Urothelium cell line (cell line): ENCODE data around the gene IFIT3.

Source experiments
- DNase-seq: peaks from one replicate; pipeline ENCODE4 v3.0.0; 2011; ENCODE audit warnings: low spot score, mixed read lengths
- FAIRE-seq: peaks from 2 replicates; lab custom pipeline; 2011; peaks lifted over from hg19 to GRCh38; lab: Jason Lieb, UNC

IFIT3 gene

GRCh38 chr10:89352802-89353201 is 25.0 kb downstream of the IFIT3 start:
- DNase-seq (no peak), FAIRE-seq (no peak)

GRCh38 chr10:89355394-89355931 is 27.7 kb downstream of the IFIT3 start:
- no peak for DNase-seq
- FAIRE-seq: no peak

DNA sequence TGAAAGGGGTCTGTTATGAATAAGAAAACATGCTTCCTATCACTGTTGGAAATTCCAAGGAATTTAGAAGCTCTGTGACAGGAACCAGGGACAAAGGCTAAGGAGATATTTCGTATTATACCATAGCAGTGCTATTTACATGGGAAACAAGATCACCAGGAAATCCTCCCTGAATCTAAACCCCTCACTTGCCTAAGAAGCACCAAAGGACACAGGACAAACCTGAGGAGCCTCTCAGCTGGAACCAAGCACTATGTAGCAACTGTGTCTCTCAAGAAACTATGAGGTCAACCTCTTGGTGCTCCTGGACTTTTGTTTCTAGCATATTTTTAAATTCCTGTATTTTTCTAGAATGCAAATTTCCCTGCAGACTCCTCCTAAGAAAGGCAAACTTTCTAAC is 29.3 kb downstream of the IFIT3 start:
- DNase-seq: no peak
- FAIRE-seq: no peak

- no peak for DNase-seq
- FAIRE-seq: no peak
Observed at GRCh38 chr10:89357975-89358374, 30.2 kb downstream of the IFIT3 start.

- DNase-seq: no peak
- FAIRE-seq: no peak
Observed at GRCh38 chr10:89360157-89360556, 32.4 kb downstream of the IFIT3 start.

DNA sequence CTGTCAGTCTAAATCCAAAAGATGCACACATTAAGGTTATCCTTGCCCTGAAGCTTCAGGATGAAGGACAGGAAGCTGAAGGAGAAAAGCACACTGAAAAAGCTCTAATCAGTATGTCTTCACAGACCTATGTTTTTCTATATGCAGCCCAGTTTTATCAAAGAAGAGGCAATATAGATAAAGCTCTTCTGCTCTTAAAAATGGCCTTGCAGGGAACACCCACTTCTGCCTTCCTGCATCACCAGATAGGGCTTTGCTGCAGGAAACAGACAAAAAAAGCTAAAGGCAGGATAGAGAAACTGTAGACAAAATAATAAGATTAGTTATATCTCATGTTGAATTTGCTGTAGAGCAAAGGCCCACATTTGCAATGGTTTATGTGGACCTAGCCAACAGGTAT is 35.1 kb downstream of the IFIT3 start:
- DNase-seq (no peak), FAIRE-seq (no peak)

- FAIRE-seq: no peak
- DNase-seq: no peak
Observed at GRCh38 chr10:89363729-89364442, 36.1 kb downstream of the IFIT3 start.

DNA sequence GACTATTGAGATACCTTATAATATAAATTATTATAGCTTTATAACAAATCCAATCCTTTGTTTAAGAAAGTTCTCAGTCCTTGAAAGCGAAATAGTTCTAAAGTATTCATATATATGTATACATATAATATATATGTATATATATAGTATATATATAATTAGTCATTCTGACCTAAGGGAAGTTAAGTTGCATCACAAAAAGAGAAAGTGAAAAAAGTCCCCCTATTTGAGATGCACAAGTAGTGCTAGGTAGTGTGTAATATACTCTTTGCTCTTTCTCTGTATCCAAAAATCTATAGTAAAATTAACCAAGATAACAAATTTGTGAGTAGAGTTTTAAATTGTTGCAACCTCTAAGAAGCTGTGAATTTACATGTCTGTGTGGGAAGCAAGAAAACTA is 36.7 kb downstream of the IFIT3 start:
- FAIRE-seq (no peak), DNase-seq (no peak)

DNA sequence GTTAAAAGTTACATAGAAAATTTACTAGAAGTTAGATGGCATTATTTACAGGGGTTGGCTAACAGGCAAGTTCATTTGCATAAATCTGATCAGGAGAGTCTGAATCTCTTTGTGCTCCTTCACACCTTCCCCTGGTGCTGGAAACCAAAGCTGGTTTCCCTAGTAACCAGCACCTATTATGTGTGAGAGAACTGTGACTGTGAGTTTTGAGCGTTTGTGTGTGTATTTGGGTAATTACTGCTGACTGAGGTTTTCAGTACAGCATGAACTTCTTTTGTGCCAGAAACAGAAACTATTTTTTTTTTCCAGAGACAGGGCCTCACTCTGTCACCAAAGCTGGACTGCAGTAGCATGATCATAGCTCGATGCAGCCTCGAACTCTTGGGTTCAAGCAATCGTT is 39.7 kb downstream of the IFIT3 start:
- no peak for DNase-seq
- no peak for FAIRE-seq

DNA sequence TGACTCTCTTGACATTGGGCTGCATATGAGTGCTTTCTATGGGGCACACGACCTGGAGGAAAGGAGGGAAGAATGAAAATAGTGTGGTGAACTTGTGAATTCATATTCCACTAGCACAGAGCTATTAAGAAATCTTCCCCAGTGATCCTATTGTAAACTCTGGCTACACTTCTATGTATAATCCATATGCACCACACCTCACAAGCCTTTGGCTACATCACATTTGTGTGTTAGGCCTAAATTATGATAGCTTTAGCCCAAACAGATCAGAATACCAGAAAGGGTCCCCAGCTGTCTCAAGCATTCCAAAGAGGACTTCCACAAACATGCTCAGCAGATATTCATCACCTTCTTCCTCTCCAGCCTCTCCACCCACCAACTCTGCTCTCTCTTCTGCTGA is 40.3 kb downstream of the IFIT3 start:
- no peak for DNase-seq
- FAIRE-seq: no peak

- FAIRE-seq (no peak), DNase-seq (no peak)
Observed at GRCh38 chr10:89369156-89370105, 41.6 kb downstream of the IFIT3 start.

DNA sequence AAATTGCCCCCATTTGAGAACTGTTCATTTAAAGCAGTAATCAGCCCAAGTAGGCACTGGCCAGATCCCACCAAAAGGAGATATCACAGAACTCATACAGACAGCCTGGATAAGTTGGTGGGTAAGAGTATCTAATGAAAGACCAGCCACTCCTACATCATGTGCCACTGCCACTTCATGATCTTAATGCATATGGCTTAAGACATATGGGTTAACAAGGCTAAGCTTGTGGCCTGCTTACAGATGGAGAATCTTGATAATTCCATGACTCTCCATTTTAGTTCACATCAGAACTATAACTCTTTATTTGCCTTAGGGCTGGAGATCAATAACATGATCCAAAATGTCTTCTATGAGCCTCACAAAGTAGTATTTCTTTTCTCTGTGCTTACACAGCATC is 43.3 kb downstream of the IFIT3 start:
- DNase-seq (no peak), FAIRE-seq (no peak)

GRCh38 chr10:89371987-89372386 is 44.2 kb downstream of the IFIT3 start:
- no peak for FAIRE-seq
- DNase-seq: no peak

- peak; percentile 26 for DNase-seq
- no peak for FAIRE-seq
Observed at GRCh38 chr10:89373916-89374711, 46.3 kb downstream of the IFIT3 start.

GRCh38 chr10:89374713-89375141 is 46.9 kb downstream of the IFIT3 start:
- FAIRE-seq (no peak), DNase-seq (no peak)

DNA sequence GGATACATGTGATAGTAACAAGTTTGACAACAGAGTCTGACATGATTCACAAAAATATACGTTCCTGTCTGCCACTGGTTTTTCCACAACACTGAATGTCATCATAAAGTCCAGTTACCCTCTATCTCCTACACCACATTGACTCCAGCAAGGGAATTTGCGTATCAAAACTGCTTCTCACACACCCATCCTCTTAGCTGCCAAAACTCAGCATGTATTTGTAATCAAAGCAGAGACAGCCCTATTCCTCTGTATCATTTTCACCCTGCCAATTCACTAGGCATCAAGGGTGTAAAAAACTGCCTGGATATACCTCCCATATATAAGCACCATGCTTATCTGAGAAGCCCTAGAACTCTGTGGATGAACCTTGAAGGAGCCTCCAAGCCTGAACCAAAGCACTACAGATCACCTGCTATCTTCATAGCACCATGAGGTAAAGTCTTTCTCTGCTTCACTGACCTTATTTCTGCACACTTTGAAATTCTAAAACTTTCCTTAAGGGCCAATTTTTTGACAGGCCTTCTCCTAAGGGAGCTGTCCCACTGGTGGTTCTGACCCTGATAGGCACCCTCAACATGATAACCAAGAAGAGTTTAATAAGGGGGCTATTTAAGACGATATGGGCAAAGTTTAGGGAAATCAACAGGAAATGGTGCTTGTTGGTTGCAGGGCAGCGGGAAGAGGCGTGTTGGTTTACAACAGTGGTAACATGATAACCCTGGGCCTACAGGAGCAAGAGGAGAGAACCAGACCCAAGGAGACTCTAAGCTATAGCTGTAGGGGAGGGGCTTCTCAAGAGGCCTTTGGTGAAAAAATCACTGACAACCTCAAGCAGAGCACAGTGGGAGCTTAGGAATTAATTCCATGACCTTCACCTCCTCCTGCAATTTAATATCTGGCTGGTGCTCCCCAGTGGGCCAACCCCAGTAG is 50.2 kb downstream of the IFIT3 start, which contains the start of gene IFIT1B:
TSS of gene IFIT1B (plus strand) at position 352 of the 933 bp plus-strand sequence. CDS start at position 432, 80 bp downstream.
- FAIRE-seq (no peak), DNase-seq (no peak)

DNA sequence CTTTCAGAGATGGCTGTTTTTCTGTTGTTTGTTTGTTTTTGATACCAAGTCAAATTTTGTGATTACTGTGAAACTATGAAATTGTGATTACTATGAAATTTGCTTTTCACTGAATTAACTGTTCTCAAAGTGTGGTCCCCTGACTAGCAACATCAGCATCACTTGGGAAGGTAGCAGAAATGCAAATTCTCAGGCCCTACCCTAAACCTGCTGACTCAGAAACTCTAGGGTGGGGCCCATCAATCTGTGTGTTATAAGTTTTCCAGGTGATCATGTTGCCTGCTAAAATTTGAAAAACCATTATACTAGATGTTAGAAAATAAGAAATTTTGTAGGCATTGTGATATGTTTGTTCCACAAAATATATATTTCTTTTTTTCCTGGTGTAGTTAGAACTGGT is 51.3 kb downstream of the IFIT3 start:
- no peak for FAIRE-seq

DNA sequence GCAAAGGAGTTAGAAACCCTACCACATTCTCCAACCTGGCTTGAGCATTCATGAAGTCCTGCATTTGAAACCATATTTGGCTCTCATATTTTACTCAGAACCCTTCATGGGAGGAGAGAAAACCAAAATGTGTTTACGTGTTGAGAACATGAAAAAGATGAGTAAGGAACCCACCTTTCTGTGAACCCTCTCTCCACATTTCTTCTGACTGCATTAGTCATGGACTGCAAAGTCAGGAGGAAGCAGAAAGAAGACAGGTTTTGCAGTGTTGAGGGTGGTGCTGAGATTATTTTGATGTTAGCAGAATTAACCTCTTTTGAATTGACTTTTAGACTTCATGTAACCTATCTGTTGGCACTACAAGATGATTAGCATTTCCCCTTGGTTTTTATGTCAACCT is 55.0 kb downstream of the IFIT3 start:
- DNase-seq: no peak
- FAIRE-seq: no peak

More for the DNA sequence above, 51.3 kb downstream of the IFIT3 start:
- DNase-seq: no peak

GRCh38 chr10:89384474-89385340 is 56.9 kb downstream of the IFIT3 start:
- FAIRE-seq (no peak), DNase-seq (no peak)
